DMS79 (cell line): Measurements from ENCODE around the gene RNASE8.

Source experiments
- DNase-seq: peaks from one replicate; lab custom pipeline; 2025; lab: John Stamatoyannopoulos, UW

Gene RNASE8

GRCh38 chr14:21106498-21107282 lies 49.1 kb downstream of the RNASE8 start:
- peak; percentile 75 for DNase-seq

- no peak for DNase-seq
Observed at GRCh38 chr14:21107283-21107800, 49.7 kb downstream of the RNASE8 start.
